DOHH2 (cell line): ENCODE data around the gene DHFR2.

Source experiments
- H3F3A ChIP-seq: fragments of 200-600 bp; sonication (generic), shearing (Covaris generic); 2 replicates; pipeline ENCODE4 v1.6.0; 2016; ENCODE audit warnings: antibody characterized with exemption, mild to moderate bottlenecking; ENCODE audit not compliant: control insufficient read depth, insufficient read depth
- H3K27ac ChIP-seq: fragments of 200-600 bp; sonication (generic); 2 replicates; pipeline ENCODE4 v1.5.1; 2014; ENCODE audit warnings: low read depth, mild to moderate bottlenecking, low read length, moderate library complexity
- H3K27me3 ChIP-seq: fragments of 200-600 bp; sonication (generic); 2 replicates; pipeline ENCODE4 v1.6.1; 2014; ENCODE audit warnings: mild to moderate bottlenecking, low read length, mixed read lengths; ENCODE audit not compliant: control insufficient read depth
- H3K36me3 ChIP-seq: fragments of 200-600 bp; sonication (generic); 2 replicates; pipeline ENCODE4 v1.6.1; 2014; ENCODE audit warnings: mild to moderate bottlenecking, low read length, moderate library complexity, mixed read lengths; ENCODE audit not compliant: control insufficient read depth
- H3K4me1 ChIP-seq: fragments of 200-600 bp; sonication (generic); 2 replicates; pipeline ENCODE4 v1.6.1; 2014; ENCODE audit warnings: mild to moderate bottlenecking, low read length, mixed read lengths; ENCODE audit not compliant: control insufficient read depth
- H3K4me2 ChIP-seq: fragments of 200-600 bp; sonication (generic); 2 replicates; pipeline ENCODE4 v1.6.0; 2014; ENCODE audit warnings: mild to moderate bottlenecking, low read length, moderate library complexity
- H3K4me3 ChIP-seq: fragments of 200-600 bp; sonication (generic); 2 replicates; pipeline ENCODE4 v1.5.1; 2014; ENCODE audit warnings: mild to moderate bottlenecking, low read length, mixed read lengths
- H3K79me2 ChIP-seq: fragments of 200-600 bp; sonication (generic); 2 replicates; pipeline ENCODE4 v1.6.1; 2014; ENCODE audit warnings: mild to moderate bottlenecking, low read length, mixed read lengths; ENCODE audit not compliant: control insufficient read depth
- H3K9me2 ChIP-seq: fragments of 200-600 bp; sonication (generic); replicated peaks from 2 replicates; pipeline ENCODE4 v1.6.1; 2014; ENCODE audit warnings: mild to moderate bottlenecking, low read length, mixed read lengths; ENCODE audit not compliant: control insufficient read depth
- H3K9me3 ChIP-seq: fragments of 200-600 bp; sonication (generic); 2 replicates; pipeline ENCODE4 v1.6.1; 2014; ENCODE audit warnings: antibody characterized with exemption, low read length, mixed read lengths; ENCODE audit not compliant: control insufficient read depth, insufficient read depth
- H4K20me1 ChIP-seq: fragments of 200-600 bp; sonication (generic); 2 replicates; pipeline ENCODE4 v1.6.0; 2014; ENCODE audit warnings: low read depth, mild to moderate bottlenecking, antibody characterized with exemption, low read length, moderate library complexity; ENCODE audit not compliant: control insufficient read depth, insufficient read depth
- EZH2phosphoT487 ChIP-seq: fragments of 200-600 bp; sonication (generic); IDR thresholded peaks from 2 replicates; pipeline ENCODE4 v1.6.1; 2017; ENCODE audit warnings: borderline replicate concordance, mild to moderate bottlenecking, antibody characterized with exemption, low read length, moderate library complexity, mixed read lengths
- TF ChIP-seq, protein P1 (sequence below): fragments of 200-600 bp; sonication (generic); IDR thresholded peaks from one replicate; pipeline ENCODE4 v1.5.1; 2014; ENCODE audit warnings: antibody characterized with exemption, mild to moderate bottlenecking, low read depth, low read length; ENCODE audit not compliant: poor library complexity, severe bottlenecking

The DHFR2 gene

DNA sequence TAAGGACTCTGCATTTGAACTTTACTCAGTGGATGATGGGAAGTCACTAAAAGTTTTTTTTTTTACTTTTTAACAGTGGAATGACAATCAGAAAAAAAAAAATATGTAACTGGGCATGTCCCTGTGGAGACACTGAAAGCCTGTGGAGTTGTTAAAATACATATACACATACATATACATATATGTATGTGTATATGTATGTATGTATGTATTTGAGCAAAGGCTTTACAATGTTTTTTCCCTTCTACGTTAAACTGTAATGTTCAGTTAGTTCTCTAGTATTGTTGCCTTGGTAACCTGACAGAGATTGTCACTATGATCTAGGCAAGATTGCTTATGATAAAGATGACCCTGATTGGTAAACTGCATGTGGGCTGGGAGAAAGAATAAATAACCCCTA, 30.4 kb upstream of the DHFR2 start:
- no peaks in the 10 kb centered on the region for H3K4me1 ChIP-seq
- H3K36me3 ChIP-seq, result peaks cover 15% of the 10 kb centered on the region
- no peaks in the 10 kb centered on the region for H3K27me3 ChIP-seq
- no peaks in the 10 kb centered on the region for H4K20me1 ChIP-seq
- no peak overlapping the region for H3K27ac ChIP-seq
- H3K4me3 ChIP-seq, result no peak overlapping the region
- no peaks in the 10 kb centered on the region for H3K79me2 ChIP-seq
- no peaks in the 10 kb centered on the region for H3F3A ChIP-seq
- no peak overlapping the region for H3K4me2 ChIP-seq
- no peak for TF ChIP-seq EZH2phosphoT487
- TF ChIP-seq, protein P1, sequence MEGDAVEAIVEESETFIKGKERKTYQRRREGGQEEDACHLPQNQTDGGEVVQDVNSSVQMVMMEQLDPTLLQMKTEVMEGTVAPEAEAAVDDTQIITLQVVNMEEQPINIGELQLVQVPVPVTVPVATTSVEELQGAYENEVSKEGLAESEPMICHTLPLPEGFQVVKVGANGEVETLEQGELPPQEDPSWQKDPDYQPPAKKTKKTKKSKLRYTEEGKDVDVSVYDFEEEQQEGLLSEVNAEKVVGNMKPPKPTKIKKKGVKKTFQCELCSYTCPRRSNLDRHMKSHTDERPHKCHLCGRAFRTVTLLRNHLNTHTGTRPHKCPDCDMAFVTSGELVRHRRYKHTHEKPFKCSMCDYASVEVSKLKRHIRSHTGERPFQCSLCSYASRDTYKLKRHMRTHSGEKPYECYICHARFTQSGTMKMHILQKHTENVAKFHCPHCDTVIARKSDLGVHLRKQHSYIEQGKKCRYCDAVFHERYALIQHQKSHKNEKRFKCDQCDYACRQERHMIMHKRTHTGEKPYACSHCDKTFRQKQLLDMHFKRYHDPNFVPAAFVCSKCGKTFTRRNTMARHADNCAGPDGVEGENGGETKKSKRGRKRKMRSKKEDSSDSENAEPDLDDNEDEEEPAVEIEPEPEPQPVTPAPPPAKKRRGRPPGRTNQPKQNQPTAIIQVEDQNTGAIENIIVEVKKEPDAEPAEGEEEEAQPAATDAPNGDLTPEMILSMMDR, result no peak
- no peaks in the 10 kb centered on the region for H3K9me3 ChIP-seq
- no peaks in the 10 kb centered on the region for H3K9me2 ChIP-seq

DNA sequence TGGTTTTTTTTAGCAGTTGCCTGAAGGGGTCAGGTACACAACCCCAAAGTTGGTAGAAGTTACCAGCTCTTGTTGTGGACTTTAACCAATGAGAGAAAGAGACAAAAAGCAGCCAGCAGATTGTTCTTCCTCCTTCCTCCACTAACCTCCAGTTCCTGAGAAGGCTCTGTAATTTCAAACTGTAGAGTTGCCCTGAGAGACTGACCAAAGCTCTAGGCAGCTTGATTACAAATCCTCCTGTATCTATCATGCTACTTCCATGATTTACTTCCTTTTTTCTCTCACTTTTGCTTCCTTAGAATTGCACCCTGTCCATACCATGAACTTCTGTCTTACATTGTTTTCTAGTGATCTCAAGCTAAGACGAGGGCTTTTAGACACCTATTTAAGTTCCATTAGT, 29.4 kb upstream of the DHFR2 start:
- no peak overlapping the region for H3K4me3 ChIP-seq
- TF ChIP-seq EZH2phosphoT487, result no peak
- TF ChIP-seq, protein P1, result no peak
- H3K9me3 ChIP-seq, result no peaks in the 10 kb centered on the region
- peaks cover 19% of the 10 kb centered on the region for H3K36me3 ChIP-seq
- no peak overlapping the region for H3K4me2 ChIP-seq
- H3K27me3 ChIP-seq, result no peaks in the 10 kb centered on the region
- H3K4me1 ChIP-seq, result no peaks in the 10 kb centered on the region
- no peaks in the 10 kb centered on the region for H3K9me2 ChIP-seq
- H3K27ac ChIP-seq, result no peak overlapping the region
- no peaks in the 10 kb centered on the region for H4K20me1 ChIP-seq
- no peaks in the 10 kb centered on the region for H3K79me2 ChIP-seq
- H3F3A ChIP-seq, result no peaks in the 10 kb centered on the region

DNA sequence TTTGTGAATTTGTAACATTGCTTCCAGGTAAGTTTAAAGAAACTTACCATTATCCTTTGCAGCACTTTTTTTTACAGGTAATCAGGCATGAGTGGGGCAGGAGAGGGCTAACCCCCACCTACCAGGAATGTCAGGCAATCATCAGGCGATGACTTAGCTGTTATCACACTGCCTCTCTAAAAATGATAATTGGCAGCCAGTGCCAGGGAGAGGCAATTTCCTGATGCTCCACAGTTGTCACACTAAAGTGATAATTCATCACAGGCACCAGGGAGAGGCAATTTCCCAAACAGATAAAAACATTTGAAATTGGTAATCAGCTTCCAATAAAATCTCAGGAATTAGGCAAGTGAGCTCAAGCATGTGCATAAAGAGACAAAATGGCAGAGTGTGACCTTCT, 26.4 kb upstream of the DHFR2 start:
- Histone ChIP-seq H3K79me2 (no peaks in the 10 kb centered on the region), H4K20me1 (no peaks in the 10 kb centered on the region), H3K9me2 (no peaks in the 10 kb centered on the region), H3K36me3 (peaks cover 12% of the 10 kb centered on the region), H3K4me2 (no peak overlapping the region), H3K27me3 (no peaks in the 10 kb centered on the region), H3K27ac (no peak overlapping the region), H3F3A (no peaks in the 10 kb centered on the region), H3K9me3 (no peaks in the 10 kb centered on the region), H3K4me3 (no peak overlapping the region), H3K4me1 (no peaks in the 10 kb centered on the region)
- TF ChIP-seq, protein P1, result no peak
- TF ChIP-seq EZH2phosphoT487, result no peak

DNA sequence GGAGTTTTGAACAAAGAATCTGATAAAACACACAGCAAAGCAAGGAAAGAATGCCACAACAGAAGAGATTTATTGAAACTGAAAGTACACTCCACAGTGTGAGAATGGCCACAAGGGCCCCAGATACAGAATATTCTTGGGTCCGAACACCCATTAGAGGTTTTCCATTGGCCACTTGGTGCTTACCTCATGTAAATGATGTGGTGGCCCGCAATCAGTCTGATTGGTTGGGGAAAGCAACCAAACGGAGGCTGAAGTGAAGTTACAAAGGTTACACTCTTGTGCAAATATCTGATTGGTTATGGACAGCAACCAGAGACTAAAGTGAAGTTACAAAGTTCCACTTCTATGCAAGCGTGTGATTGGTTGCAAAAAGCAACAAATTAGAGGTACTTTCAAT, 20.5 kb upstream of the DHFR2 start:
- Histone ChIP-seq H3K27ac (no peak overlapping the region), H3K4me3 (no peak overlapping the region), H3K27me3 (no peaks in the 10 kb centered on the region), H4K20me1 (no peaks in the 10 kb centered on the region), H3K4me1 (no peaks in the 10 kb centered on the region), H3F3A (no peaks in the 10 kb centered on the region), H3K36me3 (0 out of 2 replicates have a peak, but pooled peaks cover 6% of the 10 kb centered on the region), H3K79me2 (no peaks in the 10 kb centered on the region), H3K9me3 (no peaks in the 10 kb centered on the region), H3K9me2 (no peaks in the 10 kb centered on the region), H3K4me2 (no peak overlapping the region)
- no peak for TF ChIP-seq EZH2phosphoT487
- TF ChIP-seq, protein P1, result no peak
